HCT116 (cell line): ENCODE results near the gene TULP3. TPM values are rescaled to one million over a fixed set of nuclear protein-coding genes. Genes with fewer than 3 reads are reported as not detected.

Experiments
- ATAC-seq: fragments of 200-7000 bp; cut with Tn5 transposase; 2 replicates; pipeline ENCODE4 v1.9.1; 2020; ENCODE audit warnings: mild to moderate bottlenecking, moderate library complexity
- BruUV-seq: library from RNA; stranded (reverse); fragments of 400-500 nt; replicated peaks from 2 replicates; lab custom pipeline; 2021; lab: Mats Ljungman, UMichigan
- CTCF ChIA-PET: fragments of 300-600 bp; sonication (Branson Sonifier 250); formaldehyde crosslinking; loops from one replicate; lab custom pipeline; 2021; ENCODE audit warnings: antibody characterized with exemption; lab: Charles Lee
- POLR2A ChIA-PET: fragments of 300-600, 350-600 bp; sonication (Branson Sonifier 250); formaldehyde crosslinking; loops from one replicate; lab custom pipeline; 2021; ENCODE audit warnings: antibody characterized with exemption; lab: Charles Lee
- RAD21 ChIA-PET, 2 experiments: fragments of 300-600 bp; sonication (Branson Sonifier 250); formaldehyde crosslinking; loops; one replicate each; lab custom pipeline; 2023; ENCODE audit warnings: low total read pairs in 2 of 2; ENCODE audit not compliant: uncharacterized antibody in 2 of 2, unreplicated experiment in 2 of 2, low non-redundant PET in 1 of 2; lab: Charles Lee
- DNase-seq: peaks from one replicate; pipeline ENCODE4 v3.0.0-alpha.2; 2010; ENCODE audit warnings: low read depth, low spot score
- H2AFZ ChIP-seq: fragments of 200-600 bp; shearing (Covaris generic), sonication (generic); 2 replicates; pipeline ENCODE4 v1.6.1; 2017; ENCODE audit warnings: low read depth, mixed run types, mixed read lengths, antibody characterized with exemption, low read length; ENCODE audit not compliant: poor library complexity, severe bottlenecking
- H3K27ac ChIP-seq: 2 replicates; pipeline ENCODE4 v1.5.1; 2012; ENCODE audit warnings: low read depth, low read length
- H3K27me3 ChIP-seq: fragments of 200-600 bp; sonication (generic); 2 replicates; pipeline ENCODE4 v1.6.1; 2016; ENCODE audit warnings: mixed run types, low read length, mixed read lengths; ENCODE audit not compliant: insufficient read depth
- H3K36me3 ChIP-seq, 2 experiments: fragments of 200-500 bp in 1 of 2; fragments of 200-600 bp in 1 of 2; sonication (Bioruptor generic) in 1 of 2; sonication (generic) in 1 of 2; 2 replicates each; pipeline versions ENCODE4 v1.5.1 to v1.6.1; 2014 to 2016; ENCODE audit warnings: low read length in 2 of 2, inconsistent platforms in 1 of 2, mixed read lengths in 1 of 2, mixed run types in 1 of 2; ENCODE audit not compliant: insufficient read depth in 2 of 2, control insufficient read depth in 1 of 2
- H3K4me1 ChIP-seq, 2 experiments: fragments of 200-600 bp in 1 of 2; sonication (generic) in 1 of 2; 2 replicates each; pipeline versions ENCODE4 v1.5.1 to v1.6.1; 2012 to 2017; ENCODE audit warnings: low read length in 2 of 2, inconsistent platforms in 1 of 2, mild to moderate bottlenecking in 1 of 2, mixed read lengths in 1 of 2, mixed run types in 1 of 2, moderate library complexity in 1 of 2; ENCODE audit not compliant: insufficient read depth in 2 of 2, control insufficient read depth in 1 of 2
- H3K4me2 ChIP-seq: fragments of 200-600 bp; sonication (generic); 2 replicates; pipeline ENCODE4 v1.6.1; 2017; ENCODE audit warnings: mixed run types, low read length, mixed read lengths
- H3K4me3 ChIP-seq, 2 experiments: fragments of 200-600 bp in 1 of 2; sonication (generic) in 1 of 2; replicated peaks in 1 of 2; 2 replicates each; pipeline ENCODE4 v1.5.1; 2011 to 2016; ENCODE audit warnings: low read length in 2 of 2, control low read depth in 1 of 2, low read depth in 1 of 2, mild to moderate bottlenecking in 1 of 2, mixed read lengths in 1 of 2, mixed run types in 1 of 2
- H3K79me2 ChIP-seq: fragments of 200-600 bp; sonication (generic); 2 replicates; pipeline ENCODE4 v1.6.1; 2017; ENCODE audit warnings: mild to moderate bottlenecking, mixed run types, low read length, moderate library complexity, mixed read lengths; ENCODE audit not compliant: insufficient read depth
- H3K9ac ChIP-seq: fragments of 200-600 bp; sonication (generic); 2 replicates; pipeline ENCODE4 v1.6.1; 2016; ENCODE audit warnings: low read length, mixed read lengths
- H3K9me2 ChIP-seq: fragments of 200-600 bp; sonication (generic), shearing (Covaris generic); 2 replicates; pipeline ENCODE4 v1.6.1; 2017; ENCODE audit warnings: mixed run types, mild to moderate bottlenecking, moderate library complexity; ENCODE audit not compliant: insufficient read depth
- H3K9me3 ChIP-seq, 2 experiments: fragments of 200-500 bp in 1 of 2; fragments of 200-600 bp in 1 of 2; sonication (Bioruptor generic) in 1 of 2; sonication (generic) in 1 of 2; 2 replicates each; pipeline ENCODE4 v1.6.1; 2014 to 2017; ENCODE audit warnings: low read length in 2 of 2, mixed read lengths in 2 of 2, inconsistent platforms in 1 of 2, low read depth in 1 of 2, mild to moderate bottlenecking in 1 of 2, mixed run types in 1 of 2, moderate library complexity in 1 of 2; ENCODE audit not compliant: control insufficient read depth in 1 of 2, insufficient read depth in 1 of 2
- H4K20me1 ChIP-seq: fragments of 200-600 bp; sonication (generic), shearing (Covaris generic); 2 replicates; pipeline ENCODE4 v1.6.1; 2017; ENCODE audit warnings: mixed run types, mild to moderate bottlenecking, moderate library complexity; ENCODE audit not compliant: insufficient read depth
- ATF3 ChIP-seq: IDR thresholded peaks from 2 replicates; pipeline ENCODE4 v1.6.1; 2012
- CEBPB ChIP-seq: IDR thresholded peaks from 2 replicates; pipeline ENCODE4 v1.6.1; 2012; ENCODE audit warnings: low read depth
- CTCF ChIP-seq, 3 experiments: fragments of 200-600 bp in 1 of 3; sonication (generic) in 1 of 3; IDR thresholded peaks in 2 of 3; conservative IDR thresholded peaks in 1 of 3; 2 replicates each; pipeline ENCODE4 v1.5.1; 2012 to 2017; ENCODE audit warnings: low read depth in 2 of 3, low read length in 2 of 3, antibody characterized with exemption in 1 of 3, borderline replicate concordance in 1 of 3, control low read depth in 1 of 3, mild to moderate bottlenecking in 1 of 3, mixed read lengths in 1 of 3, mixed run types in 1 of 3, moderate library complexity in 1 of 3; ENCODE audit not compliant: insufficient read depth in 1 of 3
- EGR1 ChIP-seq: IDR thresholded peaks from 2 replicates; pipeline ENCODE4 v1.6.1; 2012; ENCODE audit warnings: low read depth
- ELF1 ChIP-seq: IDR thresholded peaks from 2 replicates; pipeline ENCODE4 v1.6.1; 2012; ENCODE audit warnings: low read depth, borderline replicate concordance
- EZH2 ChIP-seq: fragments of 200-600 bp; sonication (generic); IDR thresholded peaks from 2 replicates; pipeline ENCODE4 v1.6.1; 2017; ENCODE audit warnings: antibody characterized with exemption, mixed run types
- EZH2phosphoT487 ChIP-seq: fragments of 200-600 bp; IDR thresholded peaks from 2 replicates; pipeline ENCODE4 v1.6.1; 2018; ENCODE audit warnings: antibody characterized with exemption, borderline replicate concordance
- JUND ChIP-seq: IDR thresholded peaks from 2 replicates; pipeline ENCODE4 v1.6.1; 2012
- MAX ChIP-seq: IDR thresholded peaks from 2 replicates; pipeline ENCODE4 v1.6.1; 2012
- POLR2AphosphoS5 ChIP-seq: IDR thresholded peaks from 2 replicates; pipeline ENCODE4 v1.6.1; 2011; ENCODE audit warnings: mild to moderate bottlenecking, low read depth, low read length, moderate library complexity
- SIN3A ChIP-seq: IDR thresholded peaks from 2 replicates; pipeline ENCODE4 v1.6.1; 2012; ENCODE audit warnings: low read depth
- SP1 ChIP-seq: IDR thresholded peaks from 2 replicates; pipeline ENCODE4 v1.6.1; 2012; ENCODE audit warnings: low read depth
- TCF7L2 ChIP-seq: IDR thresholded peaks from 2 replicates; pipeline ENCODE4 v1.7.0; 2011; ENCODE audit warnings: borderline replicate concordance, inconsistent platforms; ENCODE audit not compliant: insufficient read depth, insufficient read length; ENCODE audit errors: extremely low read depth
- YY1 ChIP-seq: IDR thresholded peaks from 2 replicates; pipeline ENCODE4 v1.6.1; 2011; ENCODE audit warnings: low read length, low read depth, moderate library complexity, mild to moderate bottlenecking; ENCODE audit not compliant: insufficient replicate concordance; ENCODE audit errors: extremely low read depth
- ZNF274 ChIP-seq: fragments of 200-500 bp; sonication (Bioruptor generic); IDR thresholded peaks from 2 replicates; pipeline ENCODE4 v1.6.1; 2014; ENCODE audit warnings: mild to moderate bottlenecking, low read depth, low read length, inconsistent platforms
- intact Hi-C: fragments of 100-400 bp; cut with micrococcal nuclease; formaldehyde crosslinking; loops from 2 replicates; pipeline ENCODE4 v1.10.0; 2022
- total RNA-seq: library from RNA; stranded (reverse); gene quantifications from one replicate; pipeline ENCODE4 v1.2.1, GENCODE V29; 2021; ENCODE audit not compliant: unreplicated experiment

The TULP3 gene
- total RNA-seq, 1 experiment from 2014 or later = 21.3 TPM

- intact Hi-C loops = no loop called here
- CTCF ChIA-PET = interaction anchor here (1.9 kb wide), 1 partner anchor 53 kb away, joined by 5 read pairs; no protein-coding TSS in a partner anchor
- Histone ChIP-seq H3K4me3 (peak overlapping the region; percentile 90 to 95), H3K27me3 (no peaks in the 10 kb centered on the region), H2AFZ (peak overlapping the region; percentile 71), H3K79me2 (peaks cover 35% of the 10 kb centered on the region)
- POLR2A ChIA-PET = no interaction called here
- DNase-seq = no peak
- TF ChIP-seq POLR2AphosphoS5 (no peak), SIN3A (0 out of 2 replicates have a peak, but pooled peaks have one; percentile 33)
- TF ChIP-seq, all 23 proteins: peak for 1
- H3K27ac ChIP-seq = peak overlapping the region; percentile 81
- BruUV-seq = TSS peak; percentile 41
- peak overlapping the region; percentile 95 for H3K4me2 ChIP-seq
- peak overlapping the region; percentile 89 for H3K9ac ChIP-seq
- RAD21 ChIA-PET = no interaction called here
- no peaks in the 10 kb centered on the region for H4K20me1 ChIP-seq
- peaks cover 20 to 30% of the 10 kb centered on the region in 2 experiments for H3K4me1 ChIP-seq
- H3K9me2 ChIP-seq = no peaks in the 10 kb centered on the region
- H3K36me3 ChIP-seq = peaks cover 4 to 11% of the 10 kb centered on the region in 2 experiments; a peak in 2 of 4 replicates
- peak; percentile 37 for ATAC-seq
- H3K9me3 ChIP-seq = no peaks in the 10 kb centered on the region
Measured at GRCh38 chr12:2891240-2892053, 756 bp downstream of the TULP3 start.

GRCh38 chr12:2892246-2892645 lies 1.6 kb downstream of the TULP3 start:
- Histone ChIP-seq H4K20me1 (no peaks in the 10 kb centered on the region), H3K27ac (no peak overlapping the region), H3K27me3 (no peaks in the 10 kb centered on the region), H3K79me2 (peaks cover 43% of the 10 kb centered on the region), H3K36me3 (peaks cover 0 to 6% of the 10 kb centered on the region in 2 experiments; a peak in 2 of 4 replicates), H2AFZ (no peak overlapping the region), H3K9ac (no peak overlapping the region), H3K9me2 (no peaks in the 10 kb centered on the region), H3K9me3 (no peaks in the 10 kb centered on the region), H3K4me1 (peaks cover 20 to 30% of the 10 kb centered on the region in 2 experiments), H3K4me3 (no peak overlapping the region; a peak in 1 of 4 replicates), H3K4me2 (peak overlapping the region; percentile 95)
- intact Hi-C loops = no loop called here
- POLR2A ChIA-PET = no interaction called here
- no TSS peak for BruUV-seq
- DNase-seq = no peak
- no peak for ATAC-seq
- CTCF ChIA-PET = interaction anchor here (1.9 kb wide), 1 partner anchor 52 kb away, joined by 5 read pairs; no protein-coding TSS in a partner anchor
- RAD21 ChIA-PET = no interaction called here
- no peak for TF ChIP-seq ELF1
- no peak for TF ChIP-seq EGR1
- TF ChIP-seq EZH2phosphoT487 = no peak
- no peak for TF ChIP-seq SIN3A
- TF ChIP-seq POLR2AphosphoS5 = no peak
- TF ChIP-seq EZH2 = no peak
- TF ChIP-seq YY1 = no peak
- no peak for TF ChIP-seq CEBPB
- TF ChIP-seq SP1 = no peak
- TF ChIP-seq ATF3 = no peak
- TF ChIP-seq TCF7L2 = no peak
- TF ChIP-seq CTCF (IDR thresholded peaks at IDR 0.05 in 2 of 3, conservative IDR thresholded peaks at IDR 0.05 in 1 of 3; ENCODE audit: borderline replicate concordance in 1 of 3, insufficient read depth in 1 of 3, low read depth in 2 of 3, low read length in 2 of 3) = no peak
- TF ChIP-seq MAX = no peak
- no peak for TF ChIP-seq JUND
- no peak for TF ChIP-seq ZNF274
